Measurements from ENCODE around the gene ALAS1.

DNA sequence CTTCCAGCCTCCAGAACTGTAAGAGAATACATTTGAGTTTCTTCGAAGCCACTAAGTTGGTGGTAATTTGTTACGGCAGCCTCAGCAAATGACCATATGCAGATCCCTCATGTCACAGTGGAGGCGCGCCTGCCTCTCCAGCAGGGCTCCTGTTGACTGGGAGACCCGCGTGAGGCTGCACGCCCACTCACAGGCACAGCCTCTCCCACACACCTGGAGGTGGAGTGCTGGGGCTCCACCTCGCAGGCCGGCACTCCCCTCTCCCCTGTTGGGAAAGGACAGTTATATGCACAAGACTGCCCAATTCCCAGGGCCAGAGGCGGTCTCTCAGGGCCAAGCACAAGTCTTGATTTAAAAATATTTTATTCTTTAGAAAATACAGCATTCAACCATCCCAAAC is 30.3 kb downstream of the ALAS1 start:
- TF ChIP-seq POLR2A (IDR thresholded peaks at IDR 0.05), result no peak
- TF ChIP-seq EP300 (IDR thresholded peaks at IDR 0.05), result no peak
- TF ChIP-seq CTCF (IDR thresholded peaks at IDR 0.05), result no peak
- TF ChIP-seq POLR2AphosphoS5 (IDR thresholded peaks at IDR 0.05), result no peak
